ENCODE results near the gene BCL7A. TPM values are rescaled to one million over a fixed set of nuclear protein-coding genes. Genes with fewer than 3 reads are reported as not detected.
A peak's percentile ranks its signal among the peaks of the same experiment; 100 is the strongest.

The BCL7A gene
- total RNA-seq, 1 experiment from 2014 or later, result 14.5 TPM

DNA sequence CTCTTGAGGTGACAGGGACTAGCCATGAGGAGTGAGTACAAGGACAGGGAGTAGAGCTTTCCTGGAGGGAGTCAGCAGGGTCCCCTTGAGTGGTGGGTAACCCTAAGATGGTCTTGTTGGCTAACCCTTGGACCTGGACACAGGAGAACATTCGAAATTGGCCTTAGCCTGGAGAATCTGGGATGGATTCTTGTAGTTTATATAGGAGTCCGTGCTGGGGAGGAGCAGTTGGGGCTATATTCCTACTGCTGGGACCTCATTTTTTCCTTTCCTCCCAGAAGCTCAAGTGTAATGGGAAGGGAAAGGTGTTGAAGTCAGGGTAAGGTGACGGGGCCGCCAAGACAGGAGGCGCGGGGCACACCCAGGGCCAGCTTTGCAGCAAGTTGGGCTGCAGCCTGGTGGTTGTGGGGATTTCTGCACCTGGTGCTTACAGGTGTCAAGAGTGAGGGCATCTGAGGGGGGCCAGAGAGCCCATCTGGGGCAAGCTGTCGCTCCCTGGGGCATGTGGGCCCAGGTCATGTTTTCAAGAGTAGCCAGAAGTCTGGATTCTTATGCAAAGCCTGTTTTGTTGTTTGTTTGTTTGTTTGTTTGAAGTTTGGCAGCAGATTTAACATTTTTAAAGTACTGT lies 5.1 kb downstream of the BCL7A start:
- POLR2A ChIA-PET, result interaction anchor here (0.6 kb wide), 1 partner anchor 125 kb away, joined by 13 read pairs; no protein-coding TSS in a partner anchor
- TF ChIP-seq TCF7L2 (IDR thresholded peaks at IDR 0.05; ENCODE audit: low read depth, low read length) (no peak), REST (IDR thresholded peaks at IDR 0.05; ENCODE audit: insufficient read depth in 1 of 2, low read depth in 2 of 2, low read length in 1 of 2) (no peak), SIN3A (IDR thresholded peaks at IDR 0.05; ENCODE audit: borderline replicate concordance, insufficient read depth, low read depth, low read length) (no peak), CTCF (IDR thresholded peaks at IDR 0.05) (no peak), POLR2AphosphoS5 (IDR thresholded peaks at IDR 0.05; ENCODE audit: low read depth, low read length) (no peak)

GRCh38 chr12:122028165-122028904 lies 6.7 kb downstream of the BCL7A start:
- no peak for ATAC-seq
- no peaks in the 10 kb centered on the region for H3K27me3 ChIP-seq (ENCODE audit: control insufficient read depth, insufficient read depth, low read length)
- no peak for DNase-seq (ENCODE audit: low read depth, low spot score)
- no peaks in the 10 kb centered on the region for H3K36me3 ChIP-seq (ENCODE audit: control insufficient read depth, insufficient read depth, low read length)
- ChIA-PET CTCF (interaction anchor here (0.7 kb wide), 2 partner anchors 19 to 106 kb away, joined by 6 to 7 read pairs; no protein-coding TSS in a partner anchor), POLR2A (interaction anchor here (0.5 to 0.7 kb wide), 2 partner anchors 20 to 135 kb away, joined by 3 to 5 read pairs; no protein-coding TSS in a partner anchor)
- H3K27ac ChIP-seq (ENCODE audit: low read length), result no peak overlapping the region
- no TSS peak for BruUV-seq (replicated peaks)
- in situ Hi-C loops (cut with HindIII; ENCODE audit: low pct_unique_long_range_greater_than_20kb, low sequenced_read_pairs), result no loop called here
- peaks cover 31% of the 10 kb centered on the region for H3K4me1 ChIP-seq (ENCODE audit: control insufficient read depth, insufficient read depth, low read length)
- intact Hi-C loops (cut with micrococcal nuclease; ENCODE audit: unreplicated experiment), result no loop called here
- no peak overlapping the region for H3K4me3 ChIP-seq (ENCODE audit: low read depth in 2 of 2, low read length in 2 of 2)
- TF ChIP-seq CTCF (IDR thresholded peaks at IDR 0.05) (no peak), POLR2AphosphoS5 (IDR thresholded peaks at IDR 0.05; ENCODE audit: low read depth, low read length) (no peak), REST (IDR thresholded peaks at IDR 0.05; ENCODE audit: insufficient read depth in 1 of 2, low read depth in 2 of 2, low read length in 1 of 2) (no peak)
- no peaks in the 10 kb centered on the region for H3K9me3 ChIP-seq (ENCODE audit: control insufficient read depth, insufficient read depth, low read depth, low read length)

More for the DNA sequence above, 5.1 kb downstream of the BCL7A start:
- no peaks in the 10 kb centered on the region; the same call in 1 of the 2 replicates for H3K36me3 ChIP-seq (ENCODE audit: control insufficient read depth, insufficient read depth, low read length)
- intact Hi-C loops (cut with micrococcal nuclease; ENCODE audit: unreplicated experiment), result no loop called here
- no TSS peak for BruUV-seq (replicated peaks)
- in situ Hi-C loops (cut with HindIII; ENCODE audit: low pct_unique_long_range_greater_than_20kb, low sequenced_read_pairs), result no loop called here
- ATAC-seq (no peak), DNase-seq (ENCODE audit: low read depth, low spot score) (no peak)
- H3K27me3 ChIP-seq (ENCODE audit: control insufficient read depth, insufficient read depth, low read length), result no peaks in the 10 kb centered on the region
- CTCF ChIA-PET, result interaction anchor here (0.7 to 0.8 kb wide), 2 partner anchors 17 to 108 kb away, joined by 5 read pairs; partner anchors contain the start of gene CFAP251
- H3K4me3 ChIP-seq (ENCODE audit: low read depth in 2 of 2, low read length in 2 of 2), result no peak overlapping the region
- peaks cover 31% of the 10 kb centered on the region for H3K4me1 ChIP-seq (ENCODE audit: control insufficient read depth, insufficient read depth, low read length)
- no peaks in the 10 kb centered on the region for H3K9me3 ChIP-seq (ENCODE audit: control insufficient read depth, insufficient read depth, low read depth, low read length)
- H3K27ac ChIP-seq (ENCODE audit: low read length), result peak overlapping the region; percentile 41; the same call in 1 of the 2 replicates

Data from Panc1 (cell line).